HEK293T (cell line): Measurements from ENCODE around the gene SULT1B1.

Experiments used
- CTCF ChIA-PET: fragments of 350-600 bp; formaldehyde crosslinking; extraction: SDS; loops from one replicate; lab custom pipeline; 2021; ENCODE audit warnings: antibody characterized with exemption, inconsistent platforms; lab: Yijun Ruan, JAX
- POLR2A ChIA-PET: fragments of 350-600 bp; formaldehyde crosslinking; extraction: SDS; loops from one replicate; lab custom pipeline; 2020; ENCODE audit warnings: antibody characterized with exemption, inconsistent platforms; lab: Yijun Ruan, JAX
- DNase-seq: peaks from one replicate; pipeline ENCODE4 v3.0.0; 2012; ENCODE audit warnings: mixed read lengths; ENCODE audit errors: extremely low spot score
- ARNT ChIP-seq: fragments of 450-650 bp; IDR thresholded peaks from 2 replicates; pipeline ENCODE4 v1.6.1; 2017; ENCODE audit warnings: mild to moderate bottlenecking
- CTBP1 ChIP-seq: fragments of 450-650 bp; IDR thresholded peaks from 2 replicates; pipeline ENCODE4 v1.6.1; 2016; ENCODE audit warnings: borderline replicate concordance
- ELF4 ChIP-seq: fragments of 450-650 bp; IDR thresholded peaks from 2 replicates; pipeline ENCODE4 v1.6.1; 2017; ENCODE audit warnings: antibody characterized with exemption
- FOXA1 ChIP-seq: fragments of 450-650 bp; IDR thresholded peaks from 2 replicates; pipeline ENCODE4 v1.6.1; 2016; ENCODE audit warnings: mild to moderate bottlenecking
- FOXK2 ChIP-seq: fragments of 450-650 bp; IDR thresholded peaks from 2 replicates; pipeline ENCODE4 v1.6.1; 2016; ENCODE audit warnings: mild to moderate bottlenecking
- FOXM1 ChIP-seq: fragments of 450-650 bp; IDR thresholded peaks from 2 replicates; pipeline ENCODE4 v1.6.1; 2017; ENCODE audit warnings: mild to moderate bottlenecking, borderline replicate concordance
- HDGF ChIP-seq: fragments of 450-650 bp; IDR thresholded peaks from 2 replicates; pipeline ENCODE4 v1.6.1; 2017; ENCODE audit warnings: antibody characterized with exemption, borderline replicate concordance
- L3MBTL2 ChIP-seq: fragments of 450-650 bp; conservative IDR thresholded peaks from 2 replicates; pipeline ENCODE4 v1.6.1; 2016; ENCODE audit warnings: mild to moderate bottlenecking
- LEF1 ChIP-seq: fragments of 450-650 bp; IDR thresholded peaks from 2 replicates; pipeline ENCODE4 v1.6.1; 2017; ENCODE audit warnings: mild to moderate bottlenecking, borderline replicate concordance
- NFRKB ChIP-seq: fragments of 450-650 bp; IDR thresholded peaks from 2 replicates; pipeline ENCODE4 v1.6.1; 2016; ENCODE audit warnings: mild to moderate bottlenecking, moderate library complexity
- SP1 ChIP-seq: fragments of 450-650 bp; IDR thresholded peaks from 2 replicates; pipeline ENCODE4 v1.6.1; 2017
- SUZ12 ChIP-seq: fragments of 450-650 bp; IDR thresholded peaks from 2 replicates; pipeline ENCODE4 v1.6.1; 2016; ENCODE audit warnings: mild to moderate bottlenecking
- TARDBP ChIP-seq: fragments of 450-650 bp; IDR thresholded peaks from 2 replicates; pipeline ENCODE4 v1.6.1; 2016
- ZNF384 ChIP-seq: fragments of 450-650 bp; IDR thresholded peaks from 2 replicates; pipeline ENCODE4 v1.6.1; 2016
- TF ChIP-seq, protein P1 (sequence below): fragments of 450-650 bp; IDR thresholded peaks from 2 replicates; pipeline ENCODE4 v1.6.1; 2016

The SULT1B1 gene

DNA sequence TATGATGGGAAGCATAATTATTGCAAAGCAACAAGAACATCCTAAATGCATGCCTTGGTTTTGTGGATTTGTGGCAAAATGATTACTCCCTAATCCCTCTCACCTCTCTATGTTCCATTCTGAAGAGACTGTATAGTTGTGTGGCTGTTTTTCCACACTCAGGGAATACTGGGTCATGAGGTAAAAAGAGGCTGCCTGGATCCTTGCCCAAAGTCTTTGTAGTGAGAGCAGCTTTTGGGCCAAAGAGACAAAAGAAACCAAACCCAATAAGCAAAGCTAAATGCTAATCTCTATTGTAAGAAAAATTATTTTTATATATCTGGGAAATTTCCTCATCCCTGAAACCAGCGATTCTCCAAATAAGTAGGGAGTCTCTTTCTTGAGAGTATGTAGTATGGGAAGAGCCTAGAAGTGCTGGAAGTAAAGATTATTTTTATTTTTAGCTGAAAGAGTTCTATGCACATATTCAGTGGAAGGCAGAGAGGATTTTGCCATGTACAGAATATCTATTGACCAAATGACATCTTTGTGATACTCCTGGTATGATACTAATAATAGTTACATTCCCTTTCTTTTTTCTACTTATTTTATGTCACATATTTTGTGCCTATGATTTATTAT, 24.9 kb upstream of the SULT1B1 start:
- no peak for DNase-seq
- ChIA-PET POLR2A (no interaction called here), CTCF (no interaction called here)
- TF ChIP-seq SP1 (no peak), HDGF (no peak), NFRKB (no peak), TARDBP (no peak), FOXK2 (no peak), ARNT (no peak), CTBP1 (no peak), ELF4 (no peak)

DNA sequence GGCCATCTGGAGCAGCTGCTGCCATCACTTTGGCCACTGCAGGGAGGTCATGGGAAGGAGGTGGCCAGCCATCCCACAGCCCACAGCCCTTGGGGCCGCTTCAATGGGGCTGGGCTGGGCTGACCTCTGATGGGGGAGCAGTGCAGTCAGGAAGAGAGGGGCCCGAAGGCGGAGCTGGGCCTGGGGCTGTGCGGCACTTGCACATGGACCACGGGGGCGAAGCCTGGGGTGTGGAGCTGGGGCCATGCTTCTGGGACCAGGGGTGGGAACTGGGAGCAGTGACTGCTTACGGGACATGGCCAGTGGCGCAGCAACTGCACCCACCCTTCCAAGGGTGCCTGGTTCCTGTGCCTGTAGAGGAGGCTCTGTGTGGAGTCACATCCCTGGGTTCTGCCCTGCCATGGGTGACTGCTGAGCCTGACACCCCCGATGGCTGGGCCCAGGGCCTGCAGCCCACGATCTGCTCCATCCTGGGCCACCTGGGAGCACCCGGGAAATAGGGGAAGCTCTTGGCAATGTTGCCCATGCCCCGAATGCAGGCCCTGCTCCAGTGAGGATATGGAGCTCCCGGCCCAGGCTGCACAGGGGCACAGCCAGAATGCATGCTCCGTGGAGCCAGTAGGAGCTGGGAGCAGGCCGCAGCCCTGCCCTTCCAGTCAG, 22.4 kb upstream of the SULT1B1 start:
- ChIA-PET POLR2A (no interaction called here), CTCF (no interaction called here)
- TF ChIP-seq CTBP1 (no peak), LEF1 (no peak), FOXK2 (no peak), FOXA1 (no peak), ARNT (no peak), FOXM1 (no peak), SP1 (no peak), ELF4 (no peak), SUZ12 (no peak)
- TF ChIP-seq, protein P1, sequence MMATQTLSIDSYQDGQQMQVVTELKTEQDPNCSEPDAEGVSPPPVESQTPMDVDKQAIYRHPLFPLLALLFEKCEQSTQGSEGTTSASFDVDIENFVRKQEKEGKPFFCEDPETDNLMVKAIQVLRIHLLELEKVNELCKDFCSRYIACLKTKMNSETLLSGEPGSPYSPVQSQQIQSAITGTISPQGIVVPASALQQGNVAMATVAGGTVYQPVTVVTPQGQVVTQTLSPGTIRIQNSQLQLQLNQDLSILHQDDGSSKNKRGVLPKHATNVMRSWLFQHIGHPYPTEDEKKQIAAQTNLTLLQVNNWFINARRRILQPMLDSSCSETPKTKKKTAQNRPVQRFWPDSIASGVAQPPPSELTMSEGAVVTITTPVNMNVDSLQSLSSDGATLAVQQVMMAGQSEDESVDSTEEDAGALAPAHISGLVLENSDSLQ, result no peak
- no peak for DNase-seq

DNA sequence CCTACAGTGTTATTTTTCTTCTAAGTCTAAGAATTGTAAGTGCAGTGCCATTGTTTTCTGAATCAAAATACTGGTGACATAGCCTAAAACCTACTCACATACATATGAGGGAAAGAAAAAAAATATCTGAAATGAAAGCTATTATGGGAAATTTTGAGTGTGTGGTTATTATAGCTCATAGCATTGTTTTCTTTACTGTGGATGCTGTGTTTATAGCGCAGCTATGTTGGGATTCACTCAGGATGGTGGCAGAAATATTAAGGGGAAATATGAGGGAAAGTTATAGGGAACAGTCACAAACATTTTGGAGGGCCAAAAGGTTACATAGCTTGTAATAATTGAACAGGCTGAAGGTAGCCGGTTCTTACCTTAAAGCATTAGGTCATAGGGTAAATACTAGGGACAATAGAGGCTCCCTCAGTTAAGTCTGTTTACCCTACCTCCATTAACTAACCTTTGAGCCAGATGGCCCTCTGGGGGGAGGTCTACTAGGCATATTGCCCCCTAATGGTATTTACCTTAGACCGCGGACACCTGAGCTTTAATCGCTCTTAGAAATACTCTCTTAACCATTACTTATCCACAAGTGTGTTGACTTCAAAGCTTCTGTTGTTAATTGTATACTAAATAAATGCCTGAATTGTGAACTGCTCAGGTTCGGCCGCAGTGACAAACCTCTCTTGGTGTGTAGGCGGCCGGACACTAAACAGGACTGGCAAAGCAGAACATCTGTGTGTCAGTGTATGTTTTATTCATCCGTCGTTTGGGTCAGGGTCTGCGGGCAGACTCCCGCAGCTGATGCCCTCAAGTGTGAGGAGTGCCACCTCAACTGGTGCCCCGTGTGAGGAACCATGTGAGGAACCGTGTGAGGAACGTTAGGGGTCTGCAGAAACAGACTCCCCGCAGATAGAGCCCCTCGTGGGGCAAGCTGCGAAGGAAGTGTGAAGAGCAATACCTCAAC, 21.3 kb upstream of the SULT1B1 start:
- POLR2A ChIA-PET, result no interaction called here
- no peak for DNase-seq
- TF ChIP-seq CTBP1 (no peak), HDGF (no peak), FOXM1 (no peak), L3MBTL2 (no peak), ARNT (no peak), FOXA1 (no peak), FOXK2 (no peak), ZNF384 (no peak)
- TF ChIP-seq, protein P1, result no peak
- CTCF ChIA-PET, result no interaction called here

DNA sequence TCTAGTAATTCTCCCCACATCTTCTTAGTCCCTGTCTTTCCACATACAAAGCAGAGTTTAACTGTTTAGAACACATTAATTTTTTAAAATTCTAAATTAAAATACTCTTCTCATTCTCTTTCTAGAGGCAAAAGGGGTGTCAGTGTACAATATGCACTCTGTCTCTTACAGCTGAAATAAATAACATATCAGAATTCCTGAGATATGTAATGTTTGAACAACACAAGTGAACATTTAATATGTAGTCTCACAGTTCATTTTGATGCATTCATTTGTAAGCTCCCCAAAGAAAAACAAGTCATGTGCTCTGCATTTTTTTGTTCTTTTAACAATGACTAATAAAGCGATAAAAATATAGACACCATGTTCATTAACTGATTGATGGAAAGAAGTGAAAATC, 19.7 kb upstream of the SULT1B1 start:
- CTCF ChIA-PET, result no interaction called here
- no peak for DNase-seq
- POLR2A ChIA-PET, result no interaction called here
- TF ChIP-seq, protein P1, result no peak
- no peak for TF ChIP-seq FOXA1
- no peak for TF ChIP-seq CTBP1
- no peak for TF ChIP-seq NFRKB
- TF ChIP-seq ZNF384, result no peak
- TF ChIP-seq FOXK2, result no peak
- no peak for TF ChIP-seq LEF1
- TF ChIP-seq TARDBP, result no peak
- TF ChIP-seq ELF4, result no peak
- TF ChIP-seq HDGF, result no peak

DNA sequence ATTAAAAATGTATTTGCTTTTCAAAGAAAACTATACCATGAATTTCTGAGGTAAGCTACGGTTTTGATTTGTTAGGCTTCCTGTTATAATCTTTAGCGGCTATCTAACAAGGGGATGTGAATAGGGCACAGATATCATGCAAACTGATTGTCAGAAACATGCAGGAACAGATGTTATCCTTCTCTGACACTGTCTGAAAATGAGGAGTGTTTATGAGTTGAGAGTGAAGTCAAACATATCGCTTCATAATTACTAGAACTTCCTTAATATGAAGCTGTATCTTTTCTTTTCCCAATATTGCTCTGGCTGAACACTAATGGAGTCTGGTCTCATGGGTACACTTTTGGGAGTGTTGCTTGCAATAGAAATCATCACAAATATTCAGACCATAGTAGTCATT, 16.3 kb upstream of the SULT1B1 start:
- DNase-seq, result no peak
- ChIA-PET CTCF (interaction anchor here (1.0 kb wide), 1 partner anchor 10 kb away, joined by 3 read pairs; no protein-coding TSS in a partner anchor), POLR2A (no interaction called here)
- TF ChIP-seq FOXK2 (no peak), ELF4 (no peak), CTBP1 (no peak), ZNF384 (no peak), NFRKB (no peak)
- TF ChIP-seq, protein P1, result no peak
